GM23338 (cell line): ENCODE measurements around the gene FAM72C. TPM values are rescaled to one million over a fixed set of nuclear protein-coding genes. Genes with fewer than 3 reads are reported as not detected.
A peak's percentile ranks its signal among the peaks of the same experiment; 100 is the strongest.
"Not testable (repeated sequence)": the region's sequence is repeated elsewhere in the genome, so short reads cannot be mapped to it uniquely, and the experiment has no call there.

Experiments used
- ATAC-seq: fragments of 200-7000 bp; cut with Tn5 transposase; 3 replicates; pipeline ENCODE4 v1.9.1; 2020
- DNase-seq: peaks from one replicate; pipeline ENCODE4 v3.0.0-alpha.2; 2015; ENCODE audit warnings: low spot score
- H2AFZ ChIP-seq: fragments of 200-600 bp; sonication (generic); 2 replicates; pipeline ENCODE4 v1.8.0; 2016; ENCODE audit warnings: antibody characterized with exemption, mild to moderate bottlenecking, moderate library complexity
- H3F3A ChIP-seq: fragments of 200-600 bp; sonication (generic); replicated peaks from 2 replicates; pipeline ENCODE4 v1.8.0; 2017; ENCODE audit warnings: antibody characterized with exemption, mixed run types, low read depth
- H3K27ac ChIP-seq: fragments of 200-600 bp; sonication (generic); 2 replicates; pipeline ENCODE4 v1.6.1; 2016; ENCODE audit warnings: low read depth
- H3K27me3 ChIP-seq: fragments of 200-600 bp; sonication (generic); 2 replicates; pipeline ENCODE4 v1.8.0; 2016; ENCODE audit warnings: mild to moderate bottlenecking, mixed run types, moderate library complexity; ENCODE audit not compliant: insufficient read depth
- H3K36me3 ChIP-seq: fragments of 200-600 bp; sonication (generic); 2 replicates; pipeline ENCODE4 v1.8.0; 2016; ENCODE audit warnings: mild to moderate bottlenecking; ENCODE audit not compliant: insufficient read depth
- H3K4me1 ChIP-seq: fragments of 200-600 bp; sonication (generic); 2 replicates; pipeline ENCODE4 v1.8.0; 2016; ENCODE audit warnings: mild to moderate bottlenecking, moderate library complexity; ENCODE audit not compliant: insufficient read depth
- H3K4me2 ChIP-seq: fragments of 200-600 bp; sonication (generic); 2 replicates; pipeline ENCODE4 v1.7.1; 2017; ENCODE audit warnings: mixed run types
- H3K4me3 ChIP-seq: fragments of 200-600 bp; sonication (generic); 2 replicates; pipeline ENCODE4 v1.6.1; 2016; ENCODE audit warnings: mixed run types
- H3K79me2 ChIP-seq: fragments of 200-600 bp; sonication (generic); replicated peaks from 2 replicates; pipeline ENCODE4 v1.8.0; 2017; ENCODE audit warnings: mild to moderate bottlenecking; ENCODE audit not compliant: insufficient read depth
- H3K9me2 ChIP-seq: fragments of 200-600 bp; sonication (generic); 2 replicates; pipeline ENCODE4 v1.8.0; 2017; ENCODE audit not compliant: insufficient read depth
- H4K20me1 ChIP-seq: fragments of 200-600 bp; sonication (generic); replicated peaks from 2 replicates; pipeline ENCODE4 v1.8.0; 2017; ENCODE audit warnings: mild to moderate bottlenecking; ENCODE audit not compliant: insufficient read depth
- H3K27ac Mint-ChIP-seq: 2 replicates; pipeline ENCODE4 v1.8.0; 2020; ENCODE audit warnings: inconsistent platforms, mild to moderate bottlenecking, moderate library complexity, mixed read lengths
- H3K27me3 Mint-ChIP-seq: 3 replicates; pipeline ENCODE4 v1.8.0; 2022; ENCODE audit warnings: low read depth, mild to moderate bottlenecking, moderate library complexity, mixed read lengths, inconsistent platforms; ENCODE audit not compliant: insufficient read depth, poor library complexity
- H3K36me3 Mint-ChIP-seq: 3 replicates; pipeline ENCODE4 v1.8.0; 2021; ENCODE audit warnings: low read depth, mild to moderate bottlenecking, inconsistent platforms, moderate library complexity, mixed read lengths
- H3K4me1 Mint-ChIP-seq: 3 replicates; pipeline ENCODE4 v1.8.0; 2020; ENCODE audit warnings: mild to moderate bottlenecking, inconsistent platforms, mixed read lengths
- H3K4me3 Mint-ChIP-seq: 3 replicates; pipeline ENCODE4 v1.8.0; 2021; ENCODE audit warnings: moderate library complexity, mild to moderate bottlenecking, inconsistent platforms, mixed read lengths
- H3K9me3 Mint-ChIP-seq: 3 replicates; pipeline ENCODE4 v1.8.0; 2020; ENCODE audit warnings: moderate library complexity, mild to moderate bottlenecking, inconsistent platforms, mixed read lengths
- polyA plus RNA-seq: library from polyadenylated mRNA; unstranded; fragments of >200 nt; fragmentation: Nextera tagmentation; extraction: Ambion mirVana; gene quantifications from 2 replicates; pipeline ENCODE4 v1.2.1, GENCODE V29; 2016
- total RNA-seq: library from RNA; depleted of rRNA; stranded (reverse); fragments of >200 nt; shearing (Covaris generic); gene quantifications from 2 replicates; pipeline ENCODE4 v1.2.3, GENCODE V29; 2014

FAM72C gene
- total and polyA plus RNA-seq, 2 experiments from 2014 or later, result 2.6 to 11.4 TPM

- H3F3A ChIP-seq, H3K27ac ChIP-seq, H3K36me3 ChIP-seq, H3K27me3 Mint-ChIP-seq, H3K4me1 ChIP-seq, H3K36me3 Mint-ChIP-seq, H3K4me3 Mint-ChIP-seq, H3K9me3 Mint-ChIP-seq, DNase-seq, H3K4me1 Mint-ChIP-seq, H3K27me3 ChIP-seq, H3K4me3 ChIP-seq, ATAC-seq, H2AFZ ChIP-seq, H3K27ac Mint-ChIP-seq, H3K4me2 ChIP-seq, H3K9me2 ChIP-seq, H3K79me2 ChIP-seq, H4K20me1 ChIP-seq: not testable (repeated sequence)
These were observed 40.5 kb upstream of the FAM72C start for GRCh38 chr1:144012168-144012733.

GRCh38 chr1:144009410-144009809 is 37.6 kb upstream of the FAM72C start:
- H3K4me3 Mint-ChIP-seq, H3F3A ChIP-seq, H3K27ac Mint-ChIP-seq, H3K4me1 Mint-ChIP-seq, H3K27me3 Mint-ChIP-seq, H3K9me3 Mint-ChIP-seq, ATAC-seq, H3K4me3 ChIP-seq, H2AFZ ChIP-seq, H3K4me2 ChIP-seq, H3K9me2 ChIP-seq, DNase-seq, H3K36me3 ChIP-seq, H3K27ac ChIP-seq, H3K4me1 ChIP-seq, H4K20me1 ChIP-seq, H3K27me3 ChIP-seq, H3K36me3 Mint-ChIP-seq, H3K79me2 ChIP-seq: not testable (repeated sequence)

DNA sequence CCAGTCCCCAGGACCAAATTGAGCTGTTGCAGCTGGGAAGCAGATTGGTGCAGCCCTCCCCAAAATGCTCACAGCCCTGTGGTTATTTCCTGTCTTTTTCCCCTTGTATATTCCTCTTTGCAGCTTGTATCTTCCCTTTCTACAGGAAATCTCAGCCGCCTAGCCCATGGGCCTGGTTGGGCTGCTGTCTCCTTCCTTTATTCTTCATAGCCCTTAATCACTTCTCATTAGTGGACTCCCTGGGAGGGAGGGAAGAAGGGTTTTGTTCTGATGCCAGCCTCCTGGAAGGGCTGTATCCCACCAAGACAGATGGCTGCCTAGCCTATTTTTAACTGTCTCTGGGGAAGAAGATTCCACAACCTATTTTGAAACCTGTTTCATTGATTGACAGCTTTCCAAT is 32.5 kb upstream of the FAM72C start:
- not testable (repeated sequence) for H3K79me2 ChIP-seq, H3K4me1 ChIP-seq, H4K20me1 ChIP-seq, H3K36me3 Mint-ChIP-seq, H3K4me1 Mint-ChIP-seq, H3K4me3 Mint-ChIP-seq, H3K27ac Mint-ChIP-seq, H3K27me3 ChIP-seq, DNase-seq, H3K27me3 Mint-ChIP-seq, H3K4me2 ChIP-seq, H3K9me2 ChIP-seq, H2AFZ ChIP-seq, H3K9me3 Mint-ChIP-seq, H3K27ac ChIP-seq, H3K36me3 ChIP-seq, H3F3A ChIP-seq, H3K4me3 ChIP-seq
- peak; percentile 75 for ATAC-seq

GRCh38 chr1:144003306-144004029 is 31.7 kb upstream of the FAM72C start:
- not testable (repeated sequence) for H3K4me3 Mint-ChIP-seq, H3K27ac ChIP-seq, H3K27ac Mint-ChIP-seq, H2AFZ ChIP-seq, H3K27me3 Mint-ChIP-seq, H3K4me1 ChIP-seq, H3K9me2 ChIP-seq, H3K4me3 ChIP-seq, DNase-seq, H3K36me3 ChIP-seq, H3K4me1 Mint-ChIP-seq, H3K27me3 ChIP-seq, H3K4me2 ChIP-seq, H3K36me3 Mint-ChIP-seq, H4K20me1 ChIP-seq, H3K79me2 ChIP-seq, H3F3A ChIP-seq, H3K9me3 Mint-ChIP-seq
- ATAC-seq, result peak; percentile 15; the same call in 2 of the 3 replicates

DNA sequence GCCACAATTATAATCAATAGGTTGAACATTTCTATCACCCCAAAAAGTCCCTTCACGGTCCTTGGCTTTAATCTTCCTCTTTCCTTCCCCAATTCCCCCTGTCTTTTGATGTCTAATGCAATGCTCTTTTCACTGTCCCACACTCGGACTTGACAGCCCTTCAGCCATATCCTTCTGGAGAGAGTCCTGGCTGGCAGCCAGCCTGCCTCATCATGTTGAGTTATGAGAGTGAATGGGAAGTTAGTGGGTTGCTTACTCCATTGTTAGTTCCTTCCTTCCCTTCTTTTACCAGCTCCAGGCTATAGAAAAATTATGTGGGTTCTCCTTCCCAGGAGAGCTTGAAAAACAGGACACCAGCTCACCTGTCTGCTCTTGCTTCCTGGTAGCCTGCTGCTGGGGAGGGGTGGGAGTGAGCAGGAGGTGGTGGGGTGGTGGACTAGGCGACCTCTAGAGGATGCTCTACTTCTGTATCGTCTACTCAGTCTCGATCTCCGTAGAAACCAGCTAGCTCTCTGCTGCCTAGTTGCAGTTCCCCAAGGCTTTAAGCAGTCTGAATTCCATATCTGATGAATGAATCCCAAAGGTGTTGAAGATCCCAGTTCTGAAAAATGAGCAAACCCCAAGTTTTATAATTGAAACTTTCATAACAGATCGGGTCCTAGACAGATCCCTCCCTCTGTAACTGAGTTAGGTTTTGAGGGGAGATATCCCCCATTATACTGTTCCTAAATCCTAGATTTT is 30.5 kb upstream of the FAM72C start:
- not testable (repeated sequence) for H3K27me3 Mint-ChIP-seq, H3K27ac Mint-ChIP-seq, H3K79me2 ChIP-seq, H3K36me3 ChIP-seq, H3K9me2 ChIP-seq, H3K27me3 ChIP-seq, H2AFZ ChIP-seq, H3K9me3 Mint-ChIP-seq, H3K27ac ChIP-seq, H3K4me2 ChIP-seq, H3F3A ChIP-seq, H3K4me3 Mint-ChIP-seq, H3K36me3 Mint-ChIP-seq, H3K4me3 ChIP-seq, H3K4me1 Mint-ChIP-seq, H3K4me1 ChIP-seq, H4K20me1 ChIP-seq
- DNase-seq (peak; percentile 0), ATAC-seq (peak; percentile 96)

GRCh38 chr1:144001077-144001476 is 29.3 kb upstream of the FAM72C start:
- H3K36me3 Mint-ChIP-seq, H3K27me3 Mint-ChIP-seq: not testable (repeated sequence)

More at GRCh38 chr1:144001077-144001476, 29.3 kb upstream of the FAM72C start:
- not testable (repeated sequence) for H3K4me1 ChIP-seq, H3K4me1 Mint-ChIP-seq, H3K9me2 ChIP-seq, H3K79me2 ChIP-seq, H2AFZ ChIP-seq, H3F3A ChIP-seq, H4K20me1 ChIP-seq, H3K4me3 Mint-ChIP-seq, H3K27ac ChIP-seq, H3K36me3 ChIP-seq, DNase-seq, H3K27ac Mint-ChIP-seq, H3K4me3 ChIP-seq, H3K27me3 ChIP-seq, ATAC-seq, H3K9me3 Mint-ChIP-seq, H3K4me2 ChIP-seq
